ENCODE measurements around the gene ITIH3. TPM values are rescaled to one million over a fixed set of nuclear protein-coding genes. Genes with fewer than 3 reads are reported as not detected.

Gene ITIH3
- total RNA-seq, 3 donors from 2014 or later = 0.72 to 1.4 (median 0.89) TPM

GRCh38 chr3:52829482-52829881 lies 34.9 kb downstream of the ITIH3 start:
- no peak for TF ChIP-seq CTCF (IDR thresholded peaks at IDR 0.05)
- H3K36me3 ChIP-seq (ENCODE audit: low read depth) = no peaks in the 10 kb centered on the region
- ATAC-seq = no peak
- peaks cover 4% of the 10 kb centered on the region for H3K4me1 ChIP-seq (ENCODE audit: low read depth)
- H3K9me3 ChIP-seq = no peaks in the 10 kb centered on the region
- no peak for DNase-seq
- intact Hi-C loops (cut with DNase I, micrococcal nuclease) = no loop called here
- no peak overlapping the region for H3K4me3 ChIP-seq

- no peak for DNase-seq
- ATAC-seq = peak; percentile 20
- H3K4me1 ChIP-seq (ENCODE audit: low read depth) = peaks cover 4% of the 10 kb centered on the region
- no peaks in the 10 kb centered on the region for H3K36me3 ChIP-seq (ENCODE audit: low read depth)
- H3K4me3 ChIP-seq = no peak overlapping the region
- H3K9me3 ChIP-seq = no peaks in the 10 kb centered on the region
- no peak for TF ChIP-seq CTCF (IDR thresholded peaks at IDR 0.05)
- intact Hi-C loops (cut with DNase I, micrococcal nuclease) = no loop called here
Observed at GRCh38 chr3:52829906-52830463, 35.4 kb downstream of the ITIH3 start.

GRCh38 chr3:52830535-52831258 lies 36.1 kb downstream of the ITIH3 start, which contains the start of gene ITIH4:
Gene ITIH4 (minus strand): TSS chr3:52830672. CDS start chr3:52830642, 30 bp downstream.
- intact Hi-C loops (cut with DNase I, micrococcal nuclease) = no loop called here
- Histone ChIP-seq H3K4me3 (no peak within 1 kb of the TSS), H3K4me1 (ENCODE audit: low read depth) (peaks cover 4% of the 10 kb centered on the region), H3K9me3 (no peaks in the 10 kb centered on the region), H3K36me3 (ENCODE audit: low read depth) (no peaks in the 10 kb centered on the region)
- DNase-seq (no peak), ATAC-seq (no peak)
- no peak for TF ChIP-seq CTCF (IDR thresholded peaks at IDR 0.05)

- H3K9me3 ChIP-seq = no peaks in the 10 kb centered on the region
- H3K4me3 ChIP-seq = no peak overlapping the region
- ATAC-seq (peak; percentile 70), DNase-seq (peak in 2 of 3 donors; percentile 38 to 62)
- no peak for TF ChIP-seq CTCF (IDR thresholded peaks at IDR 0.05)
- no peaks in the 10 kb centered on the region for H3K36me3 ChIP-seq (ENCODE audit: low read depth)
- intact Hi-C loops (cut with DNase I, micrococcal nuclease) = no loop called here
- H3K4me1 ChIP-seq (ENCODE audit: low read depth) = peaks cover 4% of the 10 kb centered on the region
Observed at GRCh38 chr3:52831500-52832301, 37.1 kb downstream of the ITIH3 start.

GRCh38 chr3:52833202-52833601 lies 38.6 kb downstream of the ITIH3 start:
- no peak for DNase-seq
- Histone ChIP-seq H3K4me3 (no peak overlapping the region), H3K9me3 (no peaks in the 10 kb centered on the region), H3K36me3 (ENCODE audit: low read depth) (no peaks in the 10 kb centered on the region), H3K4me1 (ENCODE audit: low read depth) (peaks cover 4% of the 10 kb centered on the region)
- ATAC-seq = no peak
- TF ChIP-seq CTCF (IDR thresholded peaks at IDR 0.05) = no peak
- intact Hi-C loops (cut with DNase I, micrococcal nuclease) = no loop called here
